ENCODE measurements around the gene ACHE. TPM values are rescaled to one million over a fixed set of nuclear protein-coding genes. Genes with fewer than 3 reads are reported as not detected.

Gene ACHE
- total and polyA plus RNA-seq, 4 donors, result 14.7 to 108 (median 84.1) TPM

GRCh38 chr7:100899432-100899831, 3.7 kb upstream of the ACHE start:
- Histone ChIP-seq H3K36me3 (ENCODE audit: control insufficient read depth, insufficient read depth, low read length) (no peaks in the 10 kb centered on the region), H3K9me3 (ENCODE audit: control insufficient read depth, insufficient read depth, low read length) (no peaks in the 10 kb centered on the region), H3K4me1 (ENCODE audit: control insufficient read depth, insufficient read depth, low read length) (peaks cover 27% of the 10 kb centered on the region), H3K27me3 (ENCODE audit: control insufficient read depth, insufficient read depth, low read length) (peaks cover 19% of the 10 kb centered on the region), H3K4me3 (ENCODE audit: low read depth, low read length) (no peak overlapping the region), H3K27ac (ENCODE audit: low read depth, low read length) (no peak overlapping the region)
- DNase-seq (ENCODE audit: low read depth in 4 of 6, low spot score in 6 of 6), result no peak
- whole genome bisulfite sequencing (ENCODE audit: insufficient coverage), result no CpG with 5 or more reads among the region's 5 CpGs

- no peak overlapping the region for H3K27ac ChIP-seq (ENCODE audit: low read depth, low read length)
- 83% methylated on average over 10 of the region's 13 CpGs for WGBS (ENCODE audit: insufficient coverage)
These were observed 2.2 kb upstream of the ACHE start for GRCh38 chr7:100897772-100898454.

GRCh38 chr7:100896732-100897608, 1.3 kb upstream of the ACHE start:
- Histone ChIP-seq H3K9me3 (ENCODE audit: control insufficient read depth, insufficient read depth, low read length) (no peaks in the 10 kb centered on the region), H3K4me3 (ENCODE audit: low read depth, low read length) (peak overlapping the region; percentile 37), H3K27ac (ENCODE audit: low read depth, low read length) (no peak overlapping the region), H3K4me1 (ENCODE audit: control insufficient read depth, insufficient read depth, low read length) (peaks cover 37% of the 10 kb centered on the region), H3K27me3 (ENCODE audit: control insufficient read depth, insufficient read depth, low read length) (peaks cover 19% of the 10 kb centered on the region), H3K36me3 (ENCODE audit: control insufficient read depth, insufficient read depth, low read length) (peaks cover 22% of the 10 kb centered on the region)
- DNase-seq (ENCODE audit: low read depth in 4 of 6, low spot score in 6 of 6), result peak in 3 of 6 donors; percentile 47 to 89 (median 83)
- WGBS (ENCODE audit: insufficient coverage), result under 1% methylated on average over 89 of the region's 95 CpGs

More at GRCh38 chr7:100897772-100898454, 2.2 kb upstream of the ACHE start:
- Histone ChIP-seq H3K27me3 (ENCODE audit: control insufficient read depth, insufficient read depth, low read length) (peaks cover 19% of the 10 kb centered on the region), H3K4me1 (ENCODE audit: control insufficient read depth, insufficient read depth, low read length) (peaks cover 33% of the 10 kb centered on the region), H3K4me3 (ENCODE audit: low read depth, low read length) (no peak overlapping the region), H3K9me3 (ENCODE audit: control insufficient read depth, insufficient read depth, low read length) (no peaks in the 10 kb centered on the region), H3K36me3 (ENCODE audit: control insufficient read depth, insufficient read depth, low read length) (peaks cover 12% of the 10 kb centered on the region)
- DNase-seq (ENCODE audit: low read depth in 4 of 6, low spot score in 6 of 6), result no peak

- H3K27ac ChIP-seq (ENCODE audit: low read depth, low read length), result peak overlapping the region; percentile 57
- peaks cover 43% of the 10 kb centered on the region for H3K4me1 ChIP-seq (ENCODE audit: control insufficient read depth, insufficient read depth, low read length)
- peak overlapping the region; percentile 37 for H3K4me3 ChIP-seq (ENCODE audit: low read depth, low read length)
- peaks cover 19% of the 10 kb centered on the region for H3K27me3 ChIP-seq (ENCODE audit: control insufficient read depth, insufficient read depth, low read length)
- peaks cover 23% of the 10 kb centered on the region for H3K36me3 ChIP-seq (ENCODE audit: control insufficient read depth, insufficient read depth, low read length)
- no peaks in the 10 kb centered on the region for H3K9me3 ChIP-seq (ENCODE audit: control insufficient read depth, insufficient read depth, low read length)
- 2% methylated on average over 52 of the region's 54 CpGs for WGBS (ENCODE audit: insufficient coverage)
- DNase-seq (ENCODE audit: low read depth in 4 of 6, low spot score in 6 of 6), result peak in 2 of 6 donors; percentile 62 to 90
These were observed 456 bp upstream of the ACHE start for GRCh38 chr7:100895956-100896731.

- Histone ChIP-seq H3K27me3 (ENCODE audit: control insufficient read depth, insufficient read depth, low read length) (peaks cover 19% of the 10 kb centered on the region), H3K4me1 (ENCODE audit: control insufficient read depth, insufficient read depth, low read length) (peaks cover 53% of the 10 kb centered on the region), H3K4me3 (ENCODE audit: low read depth, low read length) (peak overlapping the region; percentile 53), H3K9me3 (ENCODE audit: control insufficient read depth, insufficient read depth, low read length) (no peaks in the 10 kb centered on the region), H3K36me3 (ENCODE audit: control insufficient read depth, insufficient read depth, low read length) (peaks cover 30% of the 10 kb centered on the region), H3K27ac (ENCODE audit: low read depth, low read length) (no peak overlapping the region)
- peak in 4 of 6 donors; percentile 59 to 94 (median 78) for DNase-seq (ENCODE audit: low read depth in 4 of 6, low spot score in 6 of 6)
- 0% methylated on average over 77 of the region's 83 CpGs for WGBS (ENCODE audit: insufficient coverage)
These were observed 608 bp downstream of the ACHE start for GRCh38 chr7:100894860-100895700.

GRCh38 chr7:100893910-100894721, 1.6 kb downstream of the ACHE start:
- H3K27me3 ChIP-seq (ENCODE audit: control insufficient read depth, insufficient read depth, low read length), result peaks cover 19% of the 10 kb centered on the region
- H3K36me3 ChIP-seq (ENCODE audit: control insufficient read depth, insufficient read depth, low read length), result peaks cover 32% of the 10 kb centered on the region
- peak in 1 of 6 donors; percentile 17 for DNase-seq (ENCODE audit: low read depth in 4 of 6, low spot score in 6 of 6)
- 29% methylated on average over 32 of the region's 40 CpGs for WGBS (ENCODE audit: insufficient coverage)
- peaks cover 61% of the 10 kb centered on the region for H3K4me1 ChIP-seq (ENCODE audit: control insufficient read depth, insufficient read depth, low read length)
- no peaks in the 10 kb centered on the region for H3K9me3 ChIP-seq (ENCODE audit: control insufficient read depth, insufficient read depth, low read length)
- H3K27ac ChIP-seq (ENCODE audit: low read depth, low read length), result no peak overlapping the region
- no peak overlapping the region for H3K4me3 ChIP-seq (ENCODE audit: low read depth, low read length)

GRCh38 chr7:100893318-100893895, 2.3 kb downstream of the ACHE start:
- DNase-seq (ENCODE audit: low read depth in 4 of 6, low spot score in 6 of 6), result no peak
- H3K27me3 ChIP-seq (ENCODE audit: control insufficient read depth, insufficient read depth, low read length), result peaks cover 19% of the 10 kb centered on the region
- H3K36me3 ChIP-seq (ENCODE audit: control insufficient read depth, insufficient read depth, low read length), result peaks cover 39% of the 10 kb centered on the region
- H3K9me3 ChIP-seq (ENCODE audit: control insufficient read depth, insufficient read depth, low read length), result no peaks in the 10 kb centered on the region
- peaks cover 68% of the 10 kb centered on the region for H3K4me1 ChIP-seq (ENCODE audit: control insufficient read depth, insufficient read depth, low read length)
- WGBS (ENCODE audit: insufficient coverage), result 94% methylated on average over 26 of the region's 32 CpGs
- no peak overlapping the region for H3K27ac ChIP-seq (ENCODE audit: low read depth, low read length)
- H3K4me3 ChIP-seq (ENCODE audit: low read depth, low read length), result no peak overlapping the region
